Activated B cell treated with CpG ODN at 0.5 μM for 24 hours (primary cell): Measurements from ENCODE around the gene IGF2R. TPM values are rescaled to one million over a fixed set of nuclear protein-coding genes. Genes with fewer than 3 reads are reported as not detected.
"Not testable (repeated sequence)": the region's sequence is repeated elsewhere in the genome, so short reads cannot be mapped to it uniquely, and the experiment has no call there.

ENCODE experiments used
- ATAC-seq: fragments of 200-7000 bp; cut with Tn5 transposase; one replicate; pipeline ENCODE4 v1.10.0; 2021; ENCODE audit warnings: low read depth, mild to moderate bottlenecking, moderate library complexity
- CTCF ChIA-PET: fragments of 350-600 bp; sonication (Branson Sonifier 250); formaldehyde crosslinking; loops from one replicate; lab custom pipeline; 2021; ENCODE audit warnings: antibody characterized with exemption; lab: Charles Lee
- POLR2A ChIA-PET: fragments of 350-600 bp; sonication (Branson Sonifier 250); formaldehyde crosslinking; loops from one replicate; lab custom pipeline; 2021; ENCODE audit warnings: antibody characterized with exemption; lab: Charles Lee
- DNase-seq: peaks from one replicate; pipeline ENCODE4 v3.0.0; 2022
- H3K27ac Mint-ChIP-seq: one replicate; pipeline ENCODE4 v1.8.0; 2020; ENCODE audit warnings: mixed read lengths
- H3K27me3 Mint-ChIP-seq: one replicate; pipeline ENCODE4 v1.8.0; 2021; ENCODE audit warnings: mixed read lengths
- H3K36me3 Mint-ChIP-seq: one replicate; pipeline ENCODE4 v1.8.0; 2021; ENCODE audit warnings: low read depth, mixed read lengths
- H3K4me1 Mint-ChIP-seq: one replicate; pipeline ENCODE4 v1.8.0; 2021; ENCODE audit warnings: mixed read lengths
- H3K4me3 Mint-ChIP-seq: one replicate; pipeline ENCODE4 v1.8.0; 2020; ENCODE audit warnings: mild to moderate bottlenecking, mixed read lengths
- H3K9me3 Mint-ChIP-seq: one replicate; pipeline ENCODE4 v1.8.0; 2020; ENCODE audit warnings: mixed read lengths
- intact Hi-C: fragments of 100-400 bp; cut with micrococcal nuclease; formaldehyde crosslinking; loops from one replicate; pipeline ENCODE4 v1.15.1; 2024
- total RNA-seq: library from RNA; stranded (reverse); gene quantifications from 2 replicates; pipeline ENCODE4 v1.2.3, GENCODE V29; 2022
- TF ChIP-seq, protein P1 (sequence below): fragments of 200-600 bp; IDR thresholded peaks from one replicate; pipeline ENCODE4 v1.8.0; 2022; ENCODE audit warnings: antibody characterized with exemption, mild to moderate bottlenecking

Gene IGF2R
- total RNA-seq, 1 donor from 2014 or later = 79.5 TPM

- no peaks in the 10 kb centered on the region for H3K4me1 Mint-ChIP-seq
- POLR2A ChIA-PET = no interaction called here
- TF ChIP-seq, protein P1, sequence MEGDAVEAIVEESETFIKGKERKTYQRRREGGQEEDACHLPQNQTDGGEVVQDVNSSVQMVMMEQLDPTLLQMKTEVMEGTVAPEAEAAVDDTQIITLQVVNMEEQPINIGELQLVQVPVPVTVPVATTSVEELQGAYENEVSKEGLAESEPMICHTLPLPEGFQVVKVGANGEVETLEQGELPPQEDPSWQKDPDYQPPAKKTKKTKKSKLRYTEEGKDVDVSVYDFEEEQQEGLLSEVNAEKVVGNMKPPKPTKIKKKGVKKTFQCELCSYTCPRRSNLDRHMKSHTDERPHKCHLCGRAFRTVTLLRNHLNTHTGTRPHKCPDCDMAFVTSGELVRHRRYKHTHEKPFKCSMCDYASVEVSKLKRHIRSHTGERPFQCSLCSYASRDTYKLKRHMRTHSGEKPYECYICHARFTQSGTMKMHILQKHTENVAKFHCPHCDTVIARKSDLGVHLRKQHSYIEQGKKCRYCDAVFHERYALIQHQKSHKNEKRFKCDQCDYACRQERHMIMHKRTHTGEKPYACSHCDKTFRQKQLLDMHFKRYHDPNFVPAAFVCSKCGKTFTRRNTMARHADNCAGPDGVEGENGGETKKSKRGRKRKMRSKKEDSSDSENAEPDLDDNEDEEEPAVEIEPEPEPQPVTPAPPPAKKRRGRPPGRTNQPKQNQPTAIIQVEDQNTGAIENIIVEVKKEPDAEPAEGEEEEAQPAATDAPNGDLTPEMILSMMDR = no peak
- CTCF ChIA-PET = no interaction called here
- ATAC-seq (no peak), DNase-seq (no peak)
- H3K36me3 Mint-ChIP-seq = no peaks in the 10 kb centered on the region
- no peak overlapping the region for H3K27ac Mint-ChIP-seq
- no peaks in the 10 kb centered on the region for H3K9me3 Mint-ChIP-seq
- intact Hi-C loops = no loop called here
- no peaks in the 10 kb centered on the region for H3K27me3 Mint-ChIP-seq
- H3K4me3 Mint-ChIP-seq = no peak overlapping the region
Measured at GRCh38 chr6:160133441-160134336, 164.8 kb downstream of the IGF2R start.

DNA sequence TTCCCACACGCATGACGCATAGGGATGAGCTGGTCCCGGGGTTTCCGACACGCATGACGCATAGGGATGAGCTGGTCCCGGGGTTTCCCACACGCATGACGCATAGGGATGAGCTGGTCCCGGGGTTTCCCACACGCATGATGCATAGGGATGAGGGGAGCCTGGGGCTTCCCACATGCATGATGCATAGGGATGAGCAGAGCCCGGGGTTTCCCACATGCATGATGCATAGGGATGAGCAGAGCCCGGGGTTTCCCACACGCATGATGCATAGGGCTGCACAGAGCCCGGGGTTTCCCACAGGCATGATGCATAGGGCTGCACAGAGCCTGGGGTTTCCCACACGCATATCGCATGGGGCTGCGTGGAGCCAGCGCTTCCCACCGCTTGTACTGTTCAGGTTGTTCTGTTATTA is 165.5 kb downstream of the IGF2R start:
- CTCF ChIA-PET, H3K9me3 Mint-ChIP-seq, H3K27ac Mint-ChIP-seq, intact Hi-C loops, H3K4me3 Mint-ChIP-seq, H3K27me3 Mint-ChIP-seq, ATAC-seq, H3K36me3 Mint-ChIP-seq, H3K4me1 Mint-ChIP-seq, DNase-seq, POLR2A ChIA-PET: not testable (repeated sequence)

- POLR2A ChIA-PET = interaction anchor here (1.2 kb wide), 1 partner anchor 396 kb away, joined by 3 read pairs; no protein-coding TSS in a partner anchor
- TF ChIP-seq, protein P1 = no peak
- CTCF ChIA-PET = no interaction called here
- no peak overlapping the region for H3K4me3 Mint-ChIP-seq
- no peaks in the 10 kb centered on the region for H3K27me3 Mint-ChIP-seq
- no peaks in the 10 kb centered on the region for H3K4me1 Mint-ChIP-seq
- ATAC-seq = no peak
- intact Hi-C loops = no loop called here
- DNase-seq = no peak
- H3K36me3 Mint-ChIP-seq = no peaks in the 10 kb centered on the region
- H3K9me3 Mint-ChIP-seq = no peaks in the 10 kb centered on the region
- no peak overlapping the region for H3K27ac Mint-ChIP-seq
Measured at GRCh38 chr6:160134779-160135547, 166.1 kb downstream of the IGF2R start.

- no peak overlapping the region for H3K27ac Mint-ChIP-seq
- DNase-seq (no peak), ATAC-seq (no peak)
- no peak overlapping the region for H3K4me3 Mint-ChIP-seq
- no peaks in the 10 kb centered on the region for H3K36me3 Mint-ChIP-seq
- H3K9me3 Mint-ChIP-seq = no peaks in the 10 kb centered on the region
- CTCF ChIA-PET = no interaction called here
- POLR2A ChIA-PET = interaction anchor here (1.2 kb wide), 1 partner anchor 395 kb away, joined by 3 read pairs; no protein-coding TSS in a partner anchor
- intact Hi-C loops = no loop called here
- TF ChIP-seq, protein P1 = no peak
- no peaks in the 10 kb centered on the region for H3K4me1 Mint-ChIP-seq
- no peaks in the 10 kb centered on the region for H3K27me3 Mint-ChIP-seq
Measured at GRCh38 chr6:160135907-160136655, 167.2 kb downstream of the IGF2R start.

DNA sequence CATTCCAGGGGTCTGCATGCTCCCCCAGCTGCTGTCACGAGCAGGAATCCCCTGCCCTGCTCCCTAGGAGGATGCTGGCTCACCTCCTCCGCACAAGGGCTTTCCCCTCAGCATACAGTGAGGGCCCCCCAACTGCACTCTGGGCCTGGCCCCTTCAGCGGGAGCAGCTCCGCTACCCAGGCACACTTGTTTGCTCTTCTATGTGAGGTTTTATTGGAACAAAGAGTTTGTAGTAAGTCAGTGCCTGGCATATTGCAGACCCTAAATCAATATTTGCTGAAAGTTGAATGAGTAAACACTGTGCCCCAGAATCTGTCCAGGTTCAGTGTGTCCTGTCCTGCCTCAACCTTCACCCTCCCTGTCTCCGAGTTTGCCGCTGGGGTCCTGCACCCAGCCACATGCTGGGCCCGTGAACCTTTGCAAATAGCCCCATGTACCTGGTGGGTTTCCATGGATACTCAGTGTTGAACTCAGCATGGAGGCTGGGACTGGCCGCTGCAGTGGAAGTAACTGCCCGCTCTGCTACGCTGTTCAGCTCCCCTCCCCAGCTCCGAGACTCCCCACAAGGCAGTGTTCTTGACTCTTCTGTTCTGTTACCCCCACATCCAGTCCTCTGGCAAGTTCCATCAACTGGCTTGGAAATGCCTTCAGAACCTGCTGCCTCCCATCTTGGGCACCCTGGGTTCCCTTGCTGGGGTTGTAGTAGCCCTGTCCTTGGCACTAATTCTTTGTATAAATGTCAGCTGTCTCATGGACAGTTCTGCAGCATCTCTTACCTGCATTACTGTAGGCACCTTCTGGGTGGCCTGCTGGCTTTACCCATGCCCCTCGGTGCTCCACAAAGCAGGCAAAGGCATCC is 168.5 kb downstream of the IGF2R start:
- H3K4me1 Mint-ChIP-seq = no peaks in the 10 kb centered on the region
- no peaks in the 10 kb centered on the region for H3K9me3 Mint-ChIP-seq
- intact Hi-C loops = no loop called here
- POLR2A ChIA-PET = no interaction called here
- no peaks in the 10 kb centered on the region for H3K27me3 Mint-ChIP-seq
- H3K27ac Mint-ChIP-seq = no peak overlapping the region
- ATAC-seq (no peak), DNase-seq (no peak)
- no peaks in the 10 kb centered on the region for H3K36me3 Mint-ChIP-seq
- CTCF ChIA-PET = interaction anchor here (0.7 to 2.0 kb wide), 4 partner anchors 26 to 396 kb away, joined by 3 to 10 read pairs (median 4); no protein-coding TSS in a partner anchor
- TF ChIP-seq, protein P1 = no peak
- H3K4me3 Mint-ChIP-seq = no peak overlapping the region
